ENCODE results near the gene WDR55. TPM values are rescaled to one million over a fixed set of nuclear protein-coding genes. Genes with fewer than 3 reads are reported as not detected.
"Not testable (repeated sequence)": the region's sequence is repeated elsewhere in the genome, so short reads cannot be mapped to it uniquely, and the experiment has no call there.

WDR55 gene
- total RNA-seq, 1 donor from 2014 or later: 16.9 TPM

DNA sequence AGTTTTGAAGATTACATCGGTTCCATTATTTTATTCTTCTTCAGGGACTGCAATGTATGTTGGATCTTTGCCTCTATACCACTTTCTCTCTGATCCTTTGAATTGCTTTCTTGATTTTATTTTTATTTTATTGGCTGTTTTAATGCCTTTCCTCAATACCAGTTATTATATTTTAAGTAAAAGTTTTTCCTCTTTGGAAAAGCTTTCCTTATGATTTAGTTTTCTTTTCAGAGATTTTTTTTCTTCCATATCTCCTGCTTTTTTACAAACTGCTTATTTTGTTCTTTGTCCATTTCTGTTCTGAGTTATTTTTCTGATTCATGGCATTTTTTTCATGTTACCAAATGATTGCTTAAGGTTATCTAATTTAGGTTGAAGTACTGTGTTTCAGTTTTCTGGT, 47.1 kb downstream of the WDR55 start:
- no peak for DNase-seq

DNA sequence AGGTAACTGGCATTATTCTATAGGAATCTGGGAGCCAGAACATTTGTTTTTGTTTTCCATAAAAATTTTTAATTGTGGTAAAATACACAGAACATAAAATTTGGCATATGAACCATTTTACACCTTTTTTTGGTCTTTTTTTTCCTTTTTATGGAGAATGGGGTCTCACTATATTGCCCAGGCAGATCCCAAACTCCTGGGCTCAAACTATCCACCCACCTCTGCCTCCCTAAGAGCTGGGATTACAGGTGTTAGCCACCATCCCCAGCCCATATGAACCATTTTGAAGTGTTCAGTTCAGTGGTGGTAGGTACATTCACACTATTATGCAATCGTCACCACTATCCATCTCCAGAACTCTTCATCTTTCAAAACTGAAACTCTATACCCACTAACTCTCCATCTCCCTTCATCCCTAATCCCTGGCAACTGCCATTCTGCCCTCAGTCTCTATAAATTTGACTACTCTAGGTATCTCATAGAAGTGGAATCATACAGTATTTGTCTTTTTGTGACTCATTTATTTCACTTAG, 48.9 kb downstream of the WDR55 start:
- no peak for DNase-seq

- DNase-seq: not testable (repeated sequence)
Measured at GRCh38 chr5:140716238-140716637, 51.5 kb downstream of the WDR55 start.

DNA sequence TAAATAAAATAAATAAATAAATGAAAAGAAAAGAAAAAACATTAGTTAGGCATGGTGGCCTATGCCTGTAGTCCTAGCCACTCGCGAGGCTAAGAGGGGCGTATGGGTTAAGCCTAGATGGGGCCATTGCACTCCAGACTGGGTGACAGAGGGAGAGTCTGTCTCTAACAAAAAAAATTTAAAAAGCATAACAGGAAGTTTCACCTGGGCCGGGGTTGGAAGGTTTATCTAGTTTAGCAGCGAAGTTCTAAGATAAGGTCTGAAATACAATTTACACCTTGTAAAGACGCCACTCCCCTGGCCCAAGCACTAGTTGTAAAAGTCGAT, 53.5 kb downstream of the WDR55 start:
- DNase-seq: no peak

DNA sequence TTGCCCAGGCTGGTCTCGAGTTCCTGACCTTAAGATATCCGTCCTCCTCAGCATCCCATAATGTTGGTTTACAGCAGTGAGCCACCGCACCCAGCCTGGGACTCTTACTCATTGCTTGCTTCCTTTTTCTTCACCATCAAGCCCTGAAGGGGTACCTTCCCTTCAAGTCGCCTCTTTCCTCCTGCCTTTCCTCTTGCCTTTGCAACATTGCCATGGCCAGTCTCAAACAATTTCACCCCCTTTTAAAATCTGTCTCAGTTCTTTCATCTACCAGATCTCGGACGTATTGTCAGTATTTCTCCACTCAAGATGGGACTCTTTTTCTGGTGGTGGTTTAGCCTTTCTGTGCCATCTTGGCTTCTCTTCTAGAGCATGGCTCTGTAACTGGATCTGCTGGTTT, 56.0 kb downstream of the WDR55 start:
- DNase-seq: not testable (repeated sequence)

- not testable (repeated sequence) for DNase-seq
Measured at GRCh38 chr5:140721395-140721794, 56.7 kb downstream of the WDR55 start.

Small RNAs within 50 kb of the gene (small RNA-seq; reads per million reads assigned to genes)
- 12.6 reads per million, percentile 94 among the genes with 10 or more reads in this experiment for gene VTRNA1-1 (ENCODE audit: low replicate concordance)
- gene VTRNA1-2 (ENCODE audit: low replicate concordance): 0.32 reads per million, percentile 56 among the genes with 10 or more reads in this experiment

Other genes with a start within 250 kb of the WDR55 start
- gene EIF4EBP3, start 117.2 kb upstream of the WDR55 start, total RNA-seq: not detected
- gene SRA1, start 107.4 kb upstream of the WDR55 start, total RNA-seq: 18.9 TPM
- gene APBB3, start 100.3 kb upstream of the WDR55 start, total RNA-seq: 32.6 TPM
- gene SLC35A4, start 100.1 kb upstream of the WDR55 start, total RNA-seq: 9.7 TPM
- gene CD14, start 31.7 kb upstream of the WDR55 start, total RNA-seq: 15.7 TPM
- 17.8 TPM for gene TMCO6, start 25.5 kb upstream of the WDR55 start, total RNA-seq
- 27.7 TPM for gene NDUFA2, start 17.3 kb upstream of the WDR55 start, total RNA-seq
- gene IK, start 17.1 kb upstream of the WDR55 start, total RNA-seq: 93.7 TPM
- gene DND1, start 8.7 kb downstream of the WDR55 start, total RNA-seq: not detected
- 42.1 TPM for gene HARS1, start 26.5 kb downstream of the WDR55 start, total RNA-seq
- gene HARS2, start 26.6 kb downstream of the WDR55 start, total RNA-seq: 24.8 TPM
- 27.5 TPM for gene ZMAT2, start 35.5 kb downstream of the WDR55 start, total RNA-seq
- not detected for gene PCDHA1, start 121.2 kb downstream of the WDR55 start, total RNA-seq
- gene PCDHA2, start 129.9 kb downstream of the WDR55 start, total RNA-seq: 0.72 TPM
- gene PCDHA3, start 136.2 kb downstream of the WDR55 start, total RNA-seq: 0.10 TPM
- 1.4 TPM for gene PCDHA4, start 142.2 kb downstream of the WDR55 start, total RNA-seq
- 0.41 TPM for gene PCDHA5, start 156.7 kb downstream of the WDR55 start, total RNA-seq
- 0.82 TPM for gene PCDHA6, start 163.1 kb downstream of the WDR55 start, total RNA-seq
- 0.21 TPM for gene PCDHA7, start 169.4 kb downstream of the WDR55 start, total RNA-seq
- not detected for gene PCDHA8, start 176.3 kb downstream of the WDR55 start, total RNA-seq
- 0.10 TPM for gene PCDHA9, start 183.5 kb downstream of the WDR55 start, total RNA-seq
- gene PCDHA10, start 191.0 kb downstream of the WDR55 start, total RNA-seq: 0.21 TPM
- 0.51 TPM for gene PCDHA11, start 204.1 kb downstream of the WDR55 start, total RNA-seq
- 0.10 TPM for gene PCDHA12, start 210.4 kb downstream of the WDR55 start, total RNA-seq
- 0.31 TPM for gene PCDHA13, start 217.2 kb downstream of the WDR55 start, total RNA-seq

All from tongue (tissue), 3 donors.